SK-N-SH (cell line): ENCODE results near the gene ABCB1.

Experiments
- TCF12 ChIP-seq: IDR thresholded peaks from 2 replicates; pipeline ENCODE4 v1.4.0; 2012
- TF ChIP-seq, protein P1 (sequence below): fragments of 200-600 bp; sonication (generic); IDR thresholded peaks from 2 replicates; pipeline ENCODE4 v1.6.1; 2017; ENCODE audit warnings: antibody characterized with exemption, mild to moderate bottlenecking, moderate library complexity

DNA sequence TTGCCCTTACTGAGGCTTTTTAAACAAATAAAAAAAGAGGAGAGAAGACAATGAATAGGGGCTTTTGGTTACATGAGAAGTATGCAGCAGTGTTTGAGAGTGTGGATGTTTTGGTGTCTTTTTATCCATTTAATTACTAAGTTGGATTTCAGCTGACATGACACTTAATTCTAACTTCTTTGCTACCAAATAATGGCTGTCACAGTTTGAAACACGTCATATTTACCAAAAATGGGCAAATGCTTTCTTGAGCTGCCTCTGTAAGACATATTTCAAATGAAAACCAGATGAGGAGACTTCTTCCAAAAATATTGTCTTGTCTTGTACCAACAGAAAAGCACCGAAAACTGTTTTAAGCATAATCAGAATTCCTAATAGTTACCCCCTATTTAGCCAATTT is 129.2 kb downstream of the ABCB1 start:
- TF ChIP-seq, protein P1, sequence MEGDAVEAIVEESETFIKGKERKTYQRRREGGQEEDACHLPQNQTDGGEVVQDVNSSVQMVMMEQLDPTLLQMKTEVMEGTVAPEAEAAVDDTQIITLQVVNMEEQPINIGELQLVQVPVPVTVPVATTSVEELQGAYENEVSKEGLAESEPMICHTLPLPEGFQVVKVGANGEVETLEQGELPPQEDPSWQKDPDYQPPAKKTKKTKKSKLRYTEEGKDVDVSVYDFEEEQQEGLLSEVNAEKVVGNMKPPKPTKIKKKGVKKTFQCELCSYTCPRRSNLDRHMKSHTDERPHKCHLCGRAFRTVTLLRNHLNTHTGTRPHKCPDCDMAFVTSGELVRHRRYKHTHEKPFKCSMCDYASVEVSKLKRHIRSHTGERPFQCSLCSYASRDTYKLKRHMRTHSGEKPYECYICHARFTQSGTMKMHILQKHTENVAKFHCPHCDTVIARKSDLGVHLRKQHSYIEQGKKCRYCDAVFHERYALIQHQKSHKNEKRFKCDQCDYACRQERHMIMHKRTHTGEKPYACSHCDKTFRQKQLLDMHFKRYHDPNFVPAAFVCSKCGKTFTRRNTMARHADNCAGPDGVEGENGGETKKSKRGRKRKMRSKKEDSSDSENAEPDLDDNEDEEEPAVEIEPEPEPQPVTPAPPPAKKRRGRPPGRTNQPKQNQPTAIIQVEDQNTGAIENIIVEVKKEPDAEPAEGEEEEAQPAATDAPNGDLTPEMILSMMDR = no peak
- no peak for TF ChIP-seq TCF12
